Measurements from ENCODE around the gene HK2.

DNA sequence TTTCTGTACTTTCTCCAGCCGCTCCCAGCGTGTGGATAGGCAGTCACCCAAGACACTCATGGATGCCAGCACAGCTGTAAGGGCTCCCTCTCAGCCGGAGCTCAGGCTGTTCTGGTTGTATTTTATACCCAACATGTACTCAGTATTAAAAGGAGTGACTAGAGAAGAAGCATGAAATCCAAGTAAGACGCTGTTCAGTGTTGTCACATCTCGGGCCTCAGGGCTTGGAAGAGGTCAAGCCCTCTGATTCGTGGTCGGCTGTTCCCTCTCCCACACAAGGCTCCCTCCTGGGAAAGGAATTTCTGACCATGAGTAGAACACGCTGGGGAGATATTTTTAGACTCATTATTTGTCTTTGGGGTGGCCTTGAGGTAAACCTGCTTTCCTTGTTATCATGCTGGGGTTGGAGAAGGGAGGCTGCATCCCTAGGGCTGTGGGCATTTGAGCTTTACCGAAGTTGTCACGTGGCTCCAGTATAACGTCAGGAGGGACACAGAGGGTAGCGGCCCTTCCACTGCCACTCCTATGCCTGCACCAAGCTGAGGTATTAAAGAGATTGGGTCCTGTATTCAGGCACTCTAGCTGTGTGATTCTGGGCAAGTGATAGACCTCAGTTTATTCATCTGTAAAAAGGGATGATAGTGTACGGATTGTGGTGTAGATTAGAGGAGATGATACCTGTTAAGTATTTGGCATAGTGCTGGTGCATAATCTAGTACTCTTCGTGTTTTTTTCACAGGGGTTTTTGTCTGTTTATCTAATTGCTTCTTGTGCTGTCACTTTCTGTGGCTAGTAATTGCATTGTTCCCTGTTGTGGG, 34.1 kb downstream of the HK2 start:
- TF ChIP-seq POLR2AphosphoS5 (IDR thresholded peaks at IDR 0.05; ENCODE audit: low read depth, low read length) (no peak), REST (IDR thresholded peaks at IDR 0.05; ENCODE audit: insufficient read depth in 1 of 2, low read depth in 2 of 2, low read length in 2 of 2) (no peak)
